Psoas muscle (tissue), 8 donors: ENCODE measurements around the gene CCDC7. TPM values are rescaled to one million over a fixed set of nuclear protein-coding genes. Genes with fewer than 3 reads are reported as not detected.

ENCODE experiments used
- ATAC-seq, 4 donors: fragments of 200-7000 bp; cut with Tn5 transposase; one replicate each; pipeline ENCODE4 v1.9.1; 2020; ENCODE audit warnings: moderate library complexity in 3 of 4, mild to moderate bottlenecking in 2 of 4
- DNase-seq, 2 donors: peaks; one replicate each; pipeline ENCODE4 v3.0.0-alpha.2; 2020
- H3K27ac ChIP-seq: fragments of 200-600 bp; one replicate; pipeline ENCODE4 v1.8.0; 2022
- H3K27me3 ChIP-seq, 3 donors: fragments of 200-600 bp in 1 of 3; one replicate each; pipeline versions ENCODE4 v1.6.1 to v1.8.0; 2013 to 2022; ENCODE audit warnings: low read length in 2 of 3, mild to moderate bottlenecking in 2 of 3, moderate library complexity in 1 of 3; ENCODE audit not compliant: insufficient read depth in 3 of 3
- H3K36me3 ChIP-seq, 2 donors: fragments of 200-600 bp in 1 of 2; one replicate each; pipeline versions ENCODE4 v1.6.1 to v1.8.0; 2013 to 2022; ENCODE audit warnings: low read depth in 1 of 2, mild to moderate bottlenecking in 1 of 2, moderate library complexity in 1 of 2; ENCODE audit not compliant: insufficient read depth in 1 of 2
- H3K4me1 ChIP-seq: fragments of 200-600 bp; one replicate; pipeline ENCODE4 v1.8.0; 2022
- H3K4me3 ChIP-seq: fragments of 200-600 bp; one replicate; pipeline ENCODE4 v1.8.0; 2022; ENCODE audit warnings: mild to moderate bottlenecking
- H3K9me3 ChIP-seq: fragments of 200-600 bp; one replicate; pipeline ENCODE4 v1.8.0; 2022
- WGBS, 3 donors: extraction: QIAGEN DNeasy Blood & Tissue Kit; methylation state at CpG; one replicate each; pipeline versions ENCODE4 v1.1.6 to v1.1.7; 2013; 5-methylcytosine and 5-hydroxymethylcytosine counted together
- intact Hi-C, 2 donors: fragments of 100-400 bp; cut with DNase I; formaldehyde crosslinking; loops; one replicate each; pipeline versions ENCODE4 v1.11.0 to v1.14.2; 2022
- polyA plus RNA-seq, 3 donors: library from polyadenylated mRNA; stranded (reverse); fragments of 200-250 nt; gene quantifications; one replicate each; pipeline ENCODE4 v1.2.3, GENCODE V29; 2013
- total RNA-seq, 4 donors: library from RNA; stranded (reverse); fragmentation: NEBNext Ultra II Directional in 2 of 4; extraction: Animal tissue kit (Norgen Biotek cat#: 25700) in 2 of 4; gene quantifications; one replicate each; pipeline versions ENCODE4 v1.2.1 to v1.2.4, GENCODE V29; 2021 to 2023
- TF ChIP-seq, protein P1 (sequence below): fragments of 200-600 bp; IDR thresholded peaks from one replicate; pipeline ENCODE4 v1.8.0; 2022; ENCODE audit warnings: antibody characterized with exemption
- donor health status: healthy with polysubstance abuse.
- donor health status: DM: no; HTN: no; CAD: no; lungs with moderate emphysema.
- donor health status: Bipolar disorder and iron deficiency.
- donor health status: healthy.
- donor health status: DM: yes; HTN: yes; CAD: no.
- donor health status: DM: no; HTN: no; CAD: no.
- donor health status: DM: no; HTN: no; CAD: no.
- donor health status: DM: yes; HTN: yes; CAD: no.

Gene CCDC7
- total and polyA plus RNA-seq, 7 donors = 0.85 to 20.4 (median 13.5) TPM

DNA sequence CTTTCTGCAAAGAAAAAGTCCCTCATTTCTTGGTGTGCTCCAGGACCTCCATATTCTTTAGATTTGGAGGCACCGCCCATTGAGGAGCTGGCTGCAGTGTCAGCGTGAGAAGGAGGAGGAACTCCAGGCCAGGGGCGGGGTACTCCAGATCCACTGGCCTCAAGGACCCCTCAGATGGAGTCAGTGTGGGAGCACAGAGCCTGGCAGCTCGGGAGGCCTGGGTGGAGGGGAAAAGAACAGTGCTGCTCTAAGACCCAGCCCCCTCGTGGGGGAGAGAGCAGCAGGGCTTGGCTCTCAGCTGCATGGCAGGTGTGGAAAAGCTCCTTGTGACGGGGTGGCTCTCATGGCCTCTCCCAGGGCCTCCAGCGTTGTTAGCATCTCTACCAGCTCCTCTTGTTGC, 441.5 kb downstream of the CCDC7 start:
- intact Hi-C loops = no loop called here
- Histone ChIP-seq H3K27ac (no peak overlapping the region), H3K9me3 (no peaks in the 10 kb centered on the region), H3K36me3 (no peaks in the 10 kb centered on the region), H3K27me3 (no peaks in the 10 kb centered on the region), H3K4me3 (no peak overlapping the region), H3K4me1 (no peaks in the 10 kb centered on the region)
- no peak for DNase-seq
- 77 to 81% (median 79%) methylated on average over 6 to 7 of the region's 7 CpGs for WGBS, 3 donors
- no peak for ATAC-seq
- TF ChIP-seq, protein P1, sequence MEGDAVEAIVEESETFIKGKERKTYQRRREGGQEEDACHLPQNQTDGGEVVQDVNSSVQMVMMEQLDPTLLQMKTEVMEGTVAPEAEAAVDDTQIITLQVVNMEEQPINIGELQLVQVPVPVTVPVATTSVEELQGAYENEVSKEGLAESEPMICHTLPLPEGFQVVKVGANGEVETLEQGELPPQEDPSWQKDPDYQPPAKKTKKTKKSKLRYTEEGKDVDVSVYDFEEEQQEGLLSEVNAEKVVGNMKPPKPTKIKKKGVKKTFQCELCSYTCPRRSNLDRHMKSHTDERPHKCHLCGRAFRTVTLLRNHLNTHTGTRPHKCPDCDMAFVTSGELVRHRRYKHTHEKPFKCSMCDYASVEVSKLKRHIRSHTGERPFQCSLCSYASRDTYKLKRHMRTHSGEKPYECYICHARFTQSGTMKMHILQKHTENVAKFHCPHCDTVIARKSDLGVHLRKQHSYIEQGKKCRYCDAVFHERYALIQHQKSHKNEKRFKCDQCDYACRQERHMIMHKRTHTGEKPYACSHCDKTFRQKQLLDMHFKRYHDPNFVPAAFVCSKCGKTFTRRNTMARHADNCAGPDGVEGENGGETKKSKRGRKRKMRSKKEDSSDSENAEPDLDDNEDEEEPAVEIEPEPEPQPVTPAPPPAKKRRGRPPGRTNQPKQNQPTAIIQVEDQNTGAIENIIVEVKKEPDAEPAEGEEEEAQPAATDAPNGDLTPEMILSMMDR = no peak

DNA sequence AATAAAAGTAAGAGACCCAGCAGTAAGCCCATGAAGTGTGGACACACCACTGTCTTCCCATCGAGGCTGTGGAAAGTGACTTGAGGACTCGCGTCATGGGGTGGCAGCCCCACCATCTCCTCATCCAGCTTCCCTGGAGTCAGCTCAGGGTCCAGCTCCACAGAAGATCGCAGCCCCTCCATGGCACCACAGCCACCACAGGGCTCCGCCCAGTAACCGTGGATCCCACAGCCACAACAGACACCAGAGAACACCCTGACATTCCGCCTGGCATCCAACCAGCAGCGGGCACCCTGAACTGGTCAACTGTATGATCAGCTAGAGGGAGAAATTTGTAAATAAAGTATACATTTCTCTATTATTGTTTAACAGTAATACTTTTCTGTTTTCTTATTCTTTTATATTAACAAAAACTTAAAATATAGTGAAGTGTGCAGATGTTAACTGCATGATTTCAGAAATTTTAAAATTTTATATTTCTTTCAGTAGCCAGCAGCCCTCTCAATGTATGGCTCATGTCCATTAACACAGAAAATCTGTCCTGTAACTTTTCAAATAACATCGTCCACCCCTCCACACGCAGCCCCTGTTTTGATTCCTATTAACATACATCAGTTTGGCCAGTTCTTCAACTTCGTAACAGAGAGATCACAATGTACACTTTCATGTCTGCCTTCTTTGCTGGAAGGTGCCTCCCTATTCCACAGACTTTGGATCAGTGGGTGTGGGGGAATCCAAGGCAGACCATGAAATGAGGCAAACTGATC, 442.4 kb downstream of the CCDC7 start:
- Histone ChIP-seq H3K36me3 (no peaks in the 10 kb centered on the region), H3K9me3 (no peaks in the 10 kb centered on the region), H3K27me3 (no peaks in the 10 kb centered on the region), H3K4me3 (no peak overlapping the region), H3K4me1 (no peaks in the 10 kb centered on the region), H3K27ac (no peak overlapping the region)
- TF ChIP-seq, protein P1 = no peak
- 89 to 95% (median 91%) methylated on average over 11 of the region's 11 CpGs for WGBS, 3 donors
- intact Hi-C loops = no loop called here
- no peak for ATAC-seq
- no peak for DNase-seq

DNA sequence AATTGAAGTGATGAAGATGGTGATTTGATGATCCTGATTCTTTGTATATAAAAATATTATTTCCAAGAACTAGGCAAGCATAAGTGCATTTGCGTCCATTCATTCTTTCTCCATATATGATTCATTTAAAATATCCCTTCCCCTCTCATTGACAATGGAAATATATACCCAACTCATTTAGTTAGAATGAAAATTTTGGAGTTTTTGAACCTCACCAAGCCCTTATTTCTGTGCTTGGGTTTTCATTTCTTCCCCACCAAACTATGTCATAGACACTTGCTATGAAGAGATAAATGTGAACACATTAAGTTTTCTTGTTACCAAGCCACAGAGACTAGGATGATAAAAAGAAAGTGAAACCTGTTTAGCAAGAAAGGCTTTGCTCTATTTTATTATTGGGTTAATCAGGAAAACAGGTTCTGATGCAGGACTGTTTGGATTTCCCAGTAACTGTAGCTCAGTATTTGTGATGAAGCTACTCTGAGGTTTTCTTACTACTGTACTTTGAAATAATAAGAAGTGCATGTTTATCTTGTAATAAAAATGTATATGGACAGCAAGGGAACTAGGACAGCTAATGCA, 443.8 kb downstream of the CCDC7 start:
- H3K4me3 ChIP-seq = no peak overlapping the region
- H3K27me3 ChIP-seq = no peaks in the 10 kb centered on the region
- H3K4me1 ChIP-seq = no peaks in the 10 kb centered on the region
- intact Hi-C loops = no loop called here
- no peak for DNase-seq
- TF ChIP-seq, protein P1 = no peak
- H3K27ac ChIP-seq = no peak overlapping the region
- 95 to 100% (median 95%) methylated on average over 1 of the region's 1 CpG for WGBS, 3 donors
- ATAC-seq = no peak
- H3K36me3 ChIP-seq = no peaks in the 10 kb centered on the region
- H3K9me3 ChIP-seq = no peaks in the 10 kb centered on the region

DNA sequence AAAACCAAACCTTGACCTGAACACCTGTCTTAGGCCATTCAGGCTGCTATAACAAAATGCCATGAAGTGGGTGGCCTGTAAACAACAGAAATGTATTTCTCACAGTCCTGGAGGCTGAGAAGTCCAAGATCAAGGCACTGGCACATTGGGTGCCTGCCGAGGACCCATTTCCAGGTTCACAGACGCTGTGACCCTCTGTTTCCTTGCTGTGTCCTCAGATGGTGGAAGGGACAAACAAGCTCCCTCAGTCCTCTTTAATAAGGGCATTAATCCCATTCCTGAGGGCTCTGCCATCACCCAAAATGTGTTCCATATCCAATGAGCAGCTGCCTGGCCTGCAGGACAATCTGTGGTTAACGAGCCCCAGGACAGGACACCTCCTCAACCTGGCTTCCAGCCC, 444.5 kb downstream of the CCDC7 start:
- TF ChIP-seq, protein P1 = no peak
- WGBS, 3 donors = 47 to 80% (median 61%) methylated on average over 3 of the region's 3 CpGs
- ATAC-seq = no peak
- no peak for DNase-seq
- no peaks in the 10 kb centered on the region for H3K4me1 ChIP-seq
- H3K27ac ChIP-seq = no peak overlapping the region
- H3K36me3 ChIP-seq = peaks cover 0 to 4% of the 10 kb centered on the region in 2 donors
- no peaks in the 10 kb centered on the region for H3K9me3 ChIP-seq
- intact Hi-C loops = no loop called here
- no peak overlapping the region for H3K4me3 ChIP-seq
- no peaks in the 10 kb centered on the region for H3K27me3 ChIP-seq
